ENCODE measurements around the gene HSFX2.
"Not testable (repeated sequence)": the region's sequence is repeated elsewhere in the genome, so short reads cannot be mapped to it uniquely, and the experiment has no call there.

DNA sequence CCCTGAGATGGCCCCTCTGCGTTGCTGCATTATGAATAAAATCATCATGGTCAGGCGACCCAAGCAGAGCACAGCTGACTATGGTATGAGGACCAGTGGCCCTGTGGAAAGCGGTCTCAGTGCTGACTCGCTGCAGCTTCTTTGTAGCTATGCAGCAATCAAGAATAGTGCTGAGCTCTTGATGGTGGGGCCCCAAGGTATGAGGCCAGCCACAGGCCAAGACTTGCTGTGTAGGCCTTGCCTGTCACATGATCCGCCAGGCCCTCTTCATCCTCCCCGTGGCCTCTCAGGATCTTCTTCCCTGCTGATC lies 43.2 kb downstream of the HSFX2 start:
- TF ChIP-seq, protein P1, sequence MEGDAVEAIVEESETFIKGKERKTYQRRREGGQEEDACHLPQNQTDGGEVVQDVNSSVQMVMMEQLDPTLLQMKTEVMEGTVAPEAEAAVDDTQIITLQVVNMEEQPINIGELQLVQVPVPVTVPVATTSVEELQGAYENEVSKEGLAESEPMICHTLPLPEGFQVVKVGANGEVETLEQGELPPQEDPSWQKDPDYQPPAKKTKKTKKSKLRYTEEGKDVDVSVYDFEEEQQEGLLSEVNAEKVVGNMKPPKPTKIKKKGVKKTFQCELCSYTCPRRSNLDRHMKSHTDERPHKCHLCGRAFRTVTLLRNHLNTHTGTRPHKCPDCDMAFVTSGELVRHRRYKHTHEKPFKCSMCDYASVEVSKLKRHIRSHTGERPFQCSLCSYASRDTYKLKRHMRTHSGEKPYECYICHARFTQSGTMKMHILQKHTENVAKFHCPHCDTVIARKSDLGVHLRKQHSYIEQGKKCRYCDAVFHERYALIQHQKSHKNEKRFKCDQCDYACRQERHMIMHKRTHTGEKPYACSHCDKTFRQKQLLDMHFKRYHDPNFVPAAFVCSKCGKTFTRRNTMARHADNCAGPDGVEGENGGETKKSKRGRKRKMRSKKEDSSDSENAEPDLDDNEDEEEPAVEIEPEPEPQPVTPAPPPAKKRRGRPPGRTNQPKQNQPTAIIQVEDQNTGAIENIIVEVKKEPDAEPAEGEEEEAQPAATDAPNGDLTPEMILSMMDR (IDR thresholded peaks at IDR 0.05; ENCODE audit: low read depth, low read length, poor library complexity, severe bottlenecking): not testable (repeated sequence)
- TF ChIP-seq EZH2phosphoT487 (IDR thresholded peaks at IDR 0.05; ENCODE audit: borderline replicate concordance, low read length): not testable (repeated sequence)

All from DOHH2 (cell line).